MM.1S (cell line): ENCODE measurements around the gene WDR54.
"Not testable (repeated sequence)": the region's sequence is repeated elsewhere in the genome, so short reads cannot be mapped to it uniquely, and the experiment has no call there.

Experiments used
- DNase-seq: peaks from one replicate; pipeline ENCODE4 v3.0.0-alpha.2; 2015
- H2AFZ ChIP-seq: fragments of 300-600 bp; sonication (generic); 2 replicates; pipeline ENCODE4 v1.6.0; 2016; ENCODE audit warnings: antibody characterized with exemption, low read length
- H3F3A ChIP-seq: fragments of 300-600 bp; sonication (generic); 2 replicates; pipeline ENCODE4 v1.6.1; 2016; ENCODE audit warnings: mild to moderate bottlenecking, antibody characterized with exemption, low read length, moderate library complexity, mixed read lengths; ENCODE audit not compliant: insufficient read depth
- H3K27ac ChIP-seq: fragments of 300-600 bp; sonication (generic); 2 replicates; pipeline ENCODE4 v1.5.1; 2016; ENCODE audit warnings: mild to moderate bottlenecking, low read length
- H3K27me3 ChIP-seq: fragments of 300-600 bp; sonication (generic); replicated peaks from 2 replicates; pipeline ENCODE4 v1.6.0; 2016; ENCODE audit warnings: low read length; ENCODE audit not compliant: insufficient read depth
- H3K36me3 ChIP-seq: fragments of 300-600 bp; sonication (generic); replicated peaks from 2 replicates; pipeline ENCODE4 v1.6.1; 2016; ENCODE audit warnings: mild to moderate bottlenecking, low read length, mixed read lengths; ENCODE audit not compliant: insufficient read depth
- H3K4me1 ChIP-seq: fragments of 300-600 bp; sonication (generic); 2 replicates; pipeline ENCODE4 v1.6.1; 2016; ENCODE audit warnings: low read length, mixed read lengths
- H3K4me2 ChIP-seq: fragments of 300-600 bp; sonication (generic); 2 replicates; pipeline ENCODE4 v1.6.0; 2016; ENCODE audit warnings: low read depth, low read length
- H3K4me3 ChIP-seq: fragments of 300-600 bp; sonication (generic); 2 replicates; pipeline ENCODE4 v1.5.1; 2016; ENCODE audit warnings: low read length, mixed read lengths
- H3K79me2 ChIP-seq: fragments of 300-600 bp; sonication (generic); 2 replicates; pipeline ENCODE4 v1.6.1; 2016; ENCODE audit warnings: mixed run types, low read length, mixed read lengths
- H3K9ac ChIP-seq: fragments of 300-600 bp; sonication (generic); 2 replicates; pipeline ENCODE4 v1.6.1; 2016; ENCODE audit warnings: low read length, mixed read lengths
- H3K9me2 ChIP-seq: fragments of 300-600 bp; sonication (generic); replicated peaks from 2 replicates; pipeline ENCODE4 v1.6.1; 2016; ENCODE audit warnings: mild to moderate bottlenecking, low read length, mixed read lengths; ENCODE audit not compliant: insufficient read depth
- H3K9me3 ChIP-seq: fragments of 300-600 bp; sonication (generic); replicated peaks from 2 replicates; pipeline ENCODE4 v1.6.1; 2016; ENCODE audit warnings: mild to moderate bottlenecking, low read length, mixed read lengths; ENCODE audit not compliant: insufficient read depth
- H4K20me1 ChIP-seq: fragments of 300-600 bp; sonication (generic); 2 replicates; pipeline ENCODE4 v1.6.1; 2016; ENCODE audit warnings: mild to moderate bottlenecking, low read length, moderate library complexity, mixed read lengths; ENCODE audit not compliant: insufficient read depth
- EZH2 ChIP-seq: fragments of 300-600 bp; sonication (generic); optimal IDR thresholded peaks from 2 replicates; pipeline ENCODE3; 2017; ENCODE audit warnings: low read depth, mild to moderate bottlenecking, antibody characterized with exemption, low read length, mixed read lengths
- EZH2phosphoT487 ChIP-seq: fragments of 300-600 bp; sonication (generic); IDR thresholded peaks from 2 replicates; pipeline ENCODE4 v1.6.1; 2018; ENCODE audit warnings: antibody characterized with exemption, low read length
- TF ChIP-seq, protein P1 (sequence below): fragments of 300-600 bp; sonication (generic); IDR thresholded peaks from 2 replicates; pipeline ENCODE4 v1.5.1; 2016; ENCODE audit warnings: antibody characterized with exemption, low read length, mixed read lengths

Gene WDR54

DNA sequence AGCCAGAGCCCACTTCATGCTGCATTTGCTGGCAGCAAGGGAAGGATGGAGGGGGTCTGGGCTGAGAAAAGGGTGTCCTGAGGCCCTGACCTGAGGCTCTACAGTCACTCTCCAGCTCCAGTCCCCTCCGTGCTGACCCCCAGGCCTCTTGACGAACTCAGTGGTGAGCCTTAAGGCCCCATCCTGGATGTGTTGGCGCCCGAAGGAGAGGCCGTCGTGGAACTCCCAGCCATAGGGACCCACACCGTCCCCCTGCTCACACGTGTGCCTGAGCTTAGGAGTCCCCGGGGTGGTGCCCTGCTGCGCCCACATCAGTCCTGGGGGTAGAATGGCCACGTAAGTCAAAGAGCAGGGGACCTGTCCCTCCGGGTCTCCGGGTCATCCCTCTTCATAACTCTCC lies 42.9 kb downstream of the WDR54 start:
- Histone ChIP-seq H3K27me3 (no peaks in the 10 kb centered on the region), H4K20me1 (no peaks in the 10 kb centered on the region), H3K9me3 (no peaks in the 10 kb centered on the region), H3F3A (0 out of 2 replicates have a peak, but pooled peaks cover 3% of the 10 kb centered on the region), H3K9me2 (no peaks in the 10 kb centered on the region), H3K4me1 (peaks cover 4% of the 10 kb centered on the region; the same call in 1 of the 2 replicates), H3K4me2 (peak overlapping the region; percentile 100), H3K36me3 (no peaks in the 10 kb centered on the region), H3K79me2 (peaks cover 20% of the 10 kb centered on the region), H3K27ac (peak overlapping the region; percentile 36; the same call in 1 of the 2 replicates), H3K4me3 (peak overlapping the region; percentile 90), H3K9ac (peak overlapping the region; percentile 83), H2AFZ (peak overlapping the region; percentile 80)
- DNase-seq: no peak
- TF ChIP-seq, protein P1, sequence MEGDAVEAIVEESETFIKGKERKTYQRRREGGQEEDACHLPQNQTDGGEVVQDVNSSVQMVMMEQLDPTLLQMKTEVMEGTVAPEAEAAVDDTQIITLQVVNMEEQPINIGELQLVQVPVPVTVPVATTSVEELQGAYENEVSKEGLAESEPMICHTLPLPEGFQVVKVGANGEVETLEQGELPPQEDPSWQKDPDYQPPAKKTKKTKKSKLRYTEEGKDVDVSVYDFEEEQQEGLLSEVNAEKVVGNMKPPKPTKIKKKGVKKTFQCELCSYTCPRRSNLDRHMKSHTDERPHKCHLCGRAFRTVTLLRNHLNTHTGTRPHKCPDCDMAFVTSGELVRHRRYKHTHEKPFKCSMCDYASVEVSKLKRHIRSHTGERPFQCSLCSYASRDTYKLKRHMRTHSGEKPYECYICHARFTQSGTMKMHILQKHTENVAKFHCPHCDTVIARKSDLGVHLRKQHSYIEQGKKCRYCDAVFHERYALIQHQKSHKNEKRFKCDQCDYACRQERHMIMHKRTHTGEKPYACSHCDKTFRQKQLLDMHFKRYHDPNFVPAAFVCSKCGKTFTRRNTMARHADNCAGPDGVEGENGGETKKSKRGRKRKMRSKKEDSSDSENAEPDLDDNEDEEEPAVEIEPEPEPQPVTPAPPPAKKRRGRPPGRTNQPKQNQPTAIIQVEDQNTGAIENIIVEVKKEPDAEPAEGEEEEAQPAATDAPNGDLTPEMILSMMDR: no peak
- TF ChIP-seq EZH2phosphoT487 (no peak), EZH2 (no peak)

DNA sequence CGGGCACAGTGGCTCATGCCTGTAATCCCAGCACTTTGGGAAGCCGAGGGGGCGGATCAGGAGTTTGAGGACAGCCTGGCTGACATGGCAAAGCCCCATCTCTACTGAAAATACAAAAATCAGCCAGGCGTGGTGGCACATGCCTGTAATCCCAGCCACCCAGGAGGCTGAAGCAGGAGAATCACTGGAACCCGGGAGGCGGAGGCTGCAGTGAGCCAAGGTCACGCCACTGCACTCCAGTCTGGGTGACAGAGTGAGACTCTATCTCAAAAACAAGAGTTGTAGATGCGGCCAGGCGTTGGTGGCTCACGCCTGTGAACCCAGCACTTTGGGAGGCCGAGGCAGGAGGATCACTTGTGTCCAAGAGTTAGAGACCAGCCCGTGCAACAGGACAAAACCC lies 49.2 kb downstream of the WDR54 start:
- not testable (repeated sequence) for H2AFZ ChIP-seq, H3K79me2 ChIP-seq, H3K9ac ChIP-seq, H3K9me2 ChIP-seq, H3K4me3 ChIP-seq, DNase-seq, H3K9me3 ChIP-seq, H3K27ac ChIP-seq, H3K36me3 ChIP-seq, H4K20me1 ChIP-seq, H3K4me1 ChIP-seq, H3K27me3 ChIP-seq, H3K4me2 ChIP-seq
- H3F3A ChIP-seq: peaks cover 37% of the 10 kb centered on the region

DNA sequence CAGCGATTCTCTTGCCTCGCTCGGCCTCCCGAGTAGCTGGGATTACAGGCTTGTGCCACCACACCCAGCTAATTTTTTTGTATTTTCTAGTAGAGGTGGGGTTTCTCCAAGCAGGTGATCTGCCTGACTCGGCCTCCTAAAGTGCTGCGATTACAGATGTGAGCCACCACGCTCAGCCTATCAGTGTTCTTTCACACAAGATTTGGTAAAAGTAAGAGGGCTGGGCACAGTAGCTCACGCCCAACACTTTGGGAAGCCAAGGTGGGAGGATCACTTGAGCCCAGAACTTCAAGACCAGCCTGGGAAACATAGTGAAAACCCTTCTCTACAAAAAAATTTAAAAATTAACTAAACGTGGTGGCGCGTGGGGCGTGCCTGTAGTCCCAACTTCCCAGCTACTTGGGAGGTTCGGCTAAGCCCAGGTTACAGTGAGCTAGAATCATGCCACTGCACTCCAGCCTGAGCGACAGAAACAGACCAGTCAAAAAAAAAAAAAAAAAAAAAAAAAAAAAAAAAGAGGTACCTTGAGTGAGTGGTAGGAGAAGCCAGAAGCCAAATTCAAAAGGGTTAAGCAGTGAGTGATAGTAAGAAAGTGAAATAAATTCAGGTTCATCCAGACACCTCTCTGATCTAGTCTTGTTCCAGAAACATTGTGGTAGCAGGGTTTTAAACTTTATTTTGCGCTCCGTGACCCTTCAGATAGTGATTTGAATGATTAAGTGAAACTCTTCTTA lies 50.0 kb downstream of the WDR54 start:
- Histone ChIP-seq H3K4me1 (peaks cover 5% of the 10 kb centered on the region; the same call in 1 of the 2 replicates), H3K9ac (peak overlapping the region; percentile 87), H3K9me3 (no peaks in the 10 kb centered on the region), H2AFZ (peak overlapping the region; percentile 93), H3K27ac (peak overlapping the region; percentile 90; the same call in 1 of the 2 replicates), H3K4me3 (peak overlapping the region; percentile 99), H3F3A (peaks cover 37% of the 10 kb centered on the region), H3K27me3 (no peaks in the 10 kb centered on the region), H4K20me1 (no peaks in the 10 kb centered on the region), H3K9me2 (no peaks in the 10 kb centered on the region), H3K79me2 (peaks cover 6% of the 10 kb centered on the region), H3K4me2 (peak overlapping the region; percentile 93), H3K36me3 (no peaks in the 10 kb centered on the region; the same call in 1 of the 2 replicates)
- TF ChIP-seq EZH2phosphoT487: no peak
- TF ChIP-seq, protein P1: no peak
- no peak for TF ChIP-seq EZH2
- no peak for DNase-seq
